Panc1 (cell line): ENCODE measurements around the gene BMP7. TPM values are rescaled to one million over a fixed set of nuclear protein-coding genes. Genes with fewer than 3 reads are reported as not detected.

ENCODE experiments used
- ATAC-seq: fragments of 200-7000 bp; cut with Tn5 transposase; 2 replicates; pipeline ENCODE4 v1.9.1; 2020; ENCODE audit warnings: mild to moderate bottlenecking, moderate library complexity
- BruUV-seq: library from RNA; stranded (reverse); fragments of 400-500 nt; replicated peaks from 2 replicates; lab custom pipeline; 2021; lab: Mats Ljungman, UMichigan
- CTCF ChIA-PET: fragments of 300-600 bp; sonication (Branson Sonifier 250); formaldehyde crosslinking; loops from one replicate; lab custom pipeline; 2022; ENCODE audit warnings: antibody characterized with exemption; lab: Charles Lee
- POLR2A ChIA-PET: fragments of 300-600 bp; sonication (Branson Sonifier 250); formaldehyde crosslinking; loops from one replicate; lab custom pipeline; 2022; ENCODE audit warnings: antibody characterized with exemption; lab: Charles Lee
- DNase-seq: peaks from one replicate; pipeline ENCODE4 v3.0.0-alpha.2; 2010; ENCODE audit warnings: low read depth, low spot score
- H3K27ac ChIP-seq: 2 replicates; pipeline ENCODE4 v1.5.1; 2011; ENCODE audit warnings: mild to moderate bottlenecking, low read length, inconsistent platforms
- H3K27me3 ChIP-seq: fragments of 200-500 bp; sonication (Bioruptor generic); 2 replicates; pipeline ENCODE4 v1.6.0; 2014; ENCODE audit warnings: low read length, inconsistent platforms; ENCODE audit not compliant: control insufficient read depth, insufficient read depth
- H3K36me3 ChIP-seq: fragments of 200-500 bp; sonication (Bioruptor generic); 2 replicates; pipeline ENCODE4 v1.5.1; 2014; ENCODE audit warnings: inconsistent platforms, mild to moderate bottlenecking, low read length, moderate library complexity; ENCODE audit not compliant: control insufficient read depth, insufficient read depth
- H3K4me1 ChIP-seq: 2 replicates; pipeline ENCODE4 v1.5.1; 2011; ENCODE audit warnings: inconsistent platforms, mild to moderate bottlenecking, low read length, moderate library complexity; ENCODE audit not compliant: control insufficient read depth, insufficient read depth
- H3K4me3 ChIP-seq, 2 experiments: 2 replicates each; pipeline ENCODE4 v1.5.1; 2011 to 2012; ENCODE audit warnings: low read depth in 2 of 2, low read length in 2 of 2, mild to moderate bottlenecking in 2 of 2, inconsistent platforms in 1 of 2, moderate library complexity in 1 of 2
- H3K9me3 ChIP-seq: fragments of 200-500 bp; sonication (Bioruptor generic); 2 replicates; pipeline ENCODE4 v1.5.1; 2014; ENCODE audit warnings: low read depth, mild to moderate bottlenecking, inconsistent platforms, low read length, moderate library complexity; ENCODE audit not compliant: control insufficient read depth, insufficient read depth
- POLR2AphosphoS5 ChIP-seq: IDR thresholded peaks from 2 replicates; pipeline ENCODE4 v1.6.1; 2012; ENCODE audit warnings: mild to moderate bottlenecking, low read depth, low read length, moderate library complexity
- SIN3A ChIP-seq: IDR thresholded peaks from 2 replicates; pipeline ENCODE4 v1.6.1; 2012; ENCODE audit warnings: low read depth, mild to moderate bottlenecking, low read length, moderate library complexity, borderline replicate concordance; ENCODE audit not compliant: insufficient read depth
- TCF7L2 ChIP-seq: IDR thresholded peaks from 2 replicates; pipeline ENCODE4 v1.6.1; 2011; ENCODE audit warnings: mild to moderate bottlenecking, low read depth, low read length, inconsistent platforms
- in situ Hi-C: cut with HindIII; loops from 2 replicates; pipeline ENCODE4 v1.10.0; 2016; ENCODE audit warnings: low sequenced_read_pairs, low pct_unique_long_range_greater_than_20kb
- intact Hi-C: fragments of 100-400 bp; cut with micrococcal nuclease; formaldehyde crosslinking; loops from one replicate; pipeline ENCODE4 v1.10.0; 2022; ENCODE audit not compliant: unreplicated experiment
- total RNA-seq: library from RNA; stranded (reverse); gene quantifications from one replicate; pipeline ENCODE4 v1.2.1, GENCODE V29; 2021; ENCODE audit not compliant: unreplicated experiment
- TF ChIP-seq, protein P1 (sequence below): fragments of 450-650 bp; IDR thresholded peaks from 2 replicates; pipeline ENCODE4 v1.5.1; 2017; ENCODE audit warnings: mild to moderate bottlenecking
- TF ChIP-seq, protein P2 (sequence below), 2 experiments: IDR thresholded peaks; 2 replicates each; pipeline ENCODE4 v1.6.1; 2011 to 2012; ENCODE audit warnings: low read depth in 2 of 2, control low read depth in 1 of 2, low read length in 1 of 2, mild to moderate bottlenecking in 1 of 2, moderate library complexity in 1 of 2; ENCODE audit not compliant: insufficient read depth in 1 of 2

Gene BMP7
- total RNA-seq, 1 experiment from 2014 or later = 11.5 TPM

DNA sequence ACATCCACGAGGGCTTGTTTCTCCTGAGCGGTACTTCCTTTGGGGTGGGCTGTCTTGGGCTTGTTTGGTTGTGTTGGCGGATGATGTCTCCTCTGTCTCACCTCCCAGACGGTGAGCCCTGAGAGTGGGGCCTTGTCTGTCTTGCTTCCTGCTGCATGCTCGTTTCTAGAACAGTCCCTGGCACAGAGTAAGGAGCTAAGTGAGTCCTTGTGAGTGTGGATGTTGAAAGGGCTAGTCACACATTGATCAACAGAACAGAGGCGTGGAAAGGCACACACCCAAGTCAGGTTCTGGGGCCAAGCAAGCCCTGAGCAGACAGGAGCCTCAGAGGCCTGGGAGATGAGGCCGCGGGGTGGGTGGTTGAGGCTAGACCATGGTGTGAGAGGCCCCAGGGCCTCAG lies 111.0 kb downstream of the BMP7 start:
- DNase-seq (no peak), ATAC-seq (no peak)
- H3K9me3 ChIP-seq = no peaks in the 10 kb centered on the region
- CTCF ChIA-PET = interaction anchor here (0.6 kb wide), 1 partner anchor 209 kb away, joined by 3 read pairs; no protein-coding TSS in a partner anchor
- POLR2A ChIA-PET = no interaction called here
- H3K4me3 ChIP-seq = no peak overlapping the region
- in situ Hi-C loops = no loop called here
- intact Hi-C loops = no loop called here
- H3K27me3 ChIP-seq = no peaks in the 10 kb centered on the region
- no TSS peak for BruUV-seq
- H3K4me1 ChIP-seq = no peaks in the 10 kb centered on the region
- H3K27ac ChIP-seq = no peak overlapping the region
- no peaks in the 10 kb centered on the region for H3K36me3 ChIP-seq
- no peak for TF ChIP-seq POLR2AphosphoS5
- TF ChIP-seq TCF7L2 = no peak
- TF ChIP-seq, protein P1, sequence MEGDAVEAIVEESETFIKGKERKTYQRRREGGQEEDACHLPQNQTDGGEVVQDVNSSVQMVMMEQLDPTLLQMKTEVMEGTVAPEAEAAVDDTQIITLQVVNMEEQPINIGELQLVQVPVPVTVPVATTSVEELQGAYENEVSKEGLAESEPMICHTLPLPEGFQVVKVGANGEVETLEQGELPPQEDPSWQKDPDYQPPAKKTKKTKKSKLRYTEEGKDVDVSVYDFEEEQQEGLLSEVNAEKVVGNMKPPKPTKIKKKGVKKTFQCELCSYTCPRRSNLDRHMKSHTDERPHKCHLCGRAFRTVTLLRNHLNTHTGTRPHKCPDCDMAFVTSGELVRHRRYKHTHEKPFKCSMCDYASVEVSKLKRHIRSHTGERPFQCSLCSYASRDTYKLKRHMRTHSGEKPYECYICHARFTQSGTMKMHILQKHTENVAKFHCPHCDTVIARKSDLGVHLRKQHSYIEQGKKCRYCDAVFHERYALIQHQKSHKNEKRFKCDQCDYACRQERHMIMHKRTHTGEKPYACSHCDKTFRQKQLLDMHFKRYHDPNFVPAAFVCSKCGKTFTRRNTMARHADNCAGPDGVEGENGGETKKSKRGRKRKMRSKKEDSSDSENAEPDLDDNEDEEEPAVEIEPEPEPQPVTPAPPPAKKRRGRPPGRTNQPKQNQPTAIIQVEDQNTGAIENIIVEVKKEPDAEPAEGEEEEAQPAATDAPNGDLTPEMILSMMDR = no peak
- TF ChIP-seq, protein P2, sequence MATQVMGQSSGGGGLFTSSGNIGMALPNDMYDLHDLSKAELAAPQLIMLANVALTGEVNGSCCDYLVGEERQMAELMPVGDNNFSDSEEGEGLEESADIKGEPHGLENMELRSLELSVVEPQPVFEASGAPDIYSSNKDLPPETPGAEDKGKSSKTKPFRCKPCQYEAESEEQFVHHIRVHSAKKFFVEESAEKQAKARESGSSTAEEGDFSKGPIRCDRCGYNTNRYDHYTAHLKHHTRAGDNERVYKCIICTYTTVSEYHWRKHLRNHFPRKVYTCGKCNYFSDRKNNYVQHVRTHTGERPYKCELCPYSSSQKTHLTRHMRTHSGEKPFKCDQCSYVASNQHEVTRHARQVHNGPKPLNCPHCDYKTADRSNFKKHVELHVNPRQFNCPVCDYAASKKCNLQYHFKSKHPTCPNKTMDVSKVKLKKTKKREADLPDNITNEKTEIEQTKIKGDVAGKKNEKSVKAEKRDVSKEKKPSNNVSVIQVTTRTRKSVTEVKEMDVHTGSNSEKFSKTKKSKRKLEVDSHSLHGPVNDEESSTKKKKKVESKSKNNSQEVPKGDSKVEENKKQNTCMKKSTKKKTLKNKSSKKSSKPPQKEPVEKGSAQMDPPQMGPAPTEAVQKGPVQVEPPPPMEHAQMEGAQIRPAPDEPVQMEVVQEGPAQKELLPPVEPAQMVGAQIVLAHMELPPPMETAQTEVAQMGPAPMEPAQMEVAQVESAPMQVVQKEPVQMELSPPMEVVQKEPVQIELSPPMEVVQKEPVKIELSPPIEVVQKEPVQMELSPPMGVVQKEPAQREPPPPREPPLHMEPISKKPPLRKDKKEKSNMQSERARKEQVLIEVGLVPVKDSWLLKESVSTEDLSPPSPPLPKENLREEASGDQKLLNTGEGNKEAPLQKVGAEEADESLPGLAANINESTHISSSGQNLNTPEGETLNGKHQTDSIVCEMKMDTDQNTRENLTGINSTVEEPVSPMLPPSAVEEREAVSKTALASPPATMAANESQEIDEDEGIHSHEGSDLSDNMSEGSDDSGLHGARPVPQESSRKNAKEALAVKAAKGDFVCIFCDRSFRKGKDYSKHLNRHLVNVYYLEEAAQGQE (IDR thresholded peaks at IDR 0.05; ENCODE audit: insufficient read depth in 1 of 2, low read depth in 2 of 2, low read length in 1 of 2) = no peak
- no peak for TF ChIP-seq SIN3A

DNA sequence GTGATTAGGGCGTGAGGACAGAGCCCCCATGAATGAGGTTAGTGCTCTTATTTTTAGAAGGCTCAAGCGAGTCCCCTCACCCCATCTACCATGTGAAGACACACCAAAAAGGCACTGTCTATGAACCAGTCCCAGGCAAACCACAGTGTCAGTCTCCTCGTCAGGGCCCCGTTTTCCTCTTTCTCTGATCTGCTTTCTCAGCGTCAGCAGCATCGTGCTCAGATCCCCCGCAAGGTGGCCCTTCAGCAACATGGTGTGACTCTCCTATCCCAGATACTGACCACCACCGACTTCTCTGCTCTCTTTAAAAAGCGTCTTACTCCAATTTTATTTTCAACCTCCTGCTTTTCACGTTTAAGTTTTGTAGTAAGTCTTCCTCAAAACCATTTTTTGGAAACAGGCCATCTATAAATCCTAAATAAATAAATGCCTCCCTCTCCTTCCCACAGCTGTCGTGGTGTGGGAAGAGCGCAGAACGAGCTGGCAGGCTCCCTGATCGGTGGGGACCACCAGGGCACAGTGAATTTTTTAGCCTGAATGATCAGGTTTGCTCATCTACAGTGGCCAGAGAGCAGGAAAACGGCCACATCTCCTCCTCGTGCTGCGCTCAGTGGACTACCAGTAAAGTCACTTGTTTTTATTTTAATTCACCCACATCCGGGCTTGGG lies 113.1 kb downstream of the BMP7 start:
- in situ Hi-C loops = no loop called here
- no peak for ATAC-seq

More for the DNA sequence above, 113.1 kb downstream of the BMP7 start:
- ChIA-PET CTCF (no interaction called here), POLR2A (no interaction called here)
- Histone ChIP-seq H3K27me3 (peaks cover 5% of the 10 kb centered on the region; the same call in 1 of the 2 replicates), H3K36me3 (no peaks in the 10 kb centered on the region), H3K4me3 (no peak overlapping the region), H3K4me1 (no peaks in the 10 kb centered on the region), H3K9me3 (no peaks in the 10 kb centered on the region), H3K27ac (no peak overlapping the region)
- BruUV-seq = no TSS peak
- intact Hi-C loops = no loop called here
- DNase-seq = no peak
- TF ChIP-seq, protein P1 = no peak
- TF ChIP-seq TCF7L2 = no peak
